ENCODE results near the gene SPRR2F.

The SPRR2F gene

GRCh38 chr1:153072806-153073726 is 40.2 kb downstream of the SPRR2F start:
- DNase-seq = no peak

DNA sequence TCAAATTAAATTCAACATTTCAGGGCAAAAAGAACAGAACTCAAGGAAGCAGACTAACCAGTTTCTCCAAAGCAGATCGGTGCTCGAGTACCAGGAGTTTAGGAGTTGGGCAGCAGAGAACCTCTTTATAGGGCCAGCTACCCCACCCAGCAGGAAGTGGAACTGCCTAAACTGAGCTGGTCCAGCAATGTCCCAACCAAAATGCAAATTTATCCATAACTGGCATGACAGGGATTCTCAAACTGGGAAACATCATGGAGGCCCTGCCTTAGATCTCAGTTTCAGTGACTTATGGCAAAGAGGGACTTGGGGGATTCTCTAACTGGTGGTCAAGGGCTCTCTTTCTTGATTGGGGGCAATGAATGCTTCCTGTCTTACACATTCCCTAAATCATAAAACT is 41.8 kb downstream of the SPRR2F start, which contains the start of gene SPRR2B:
TSS of gene SPRR2B (minus strand) at position 101 of the 400 bp plus-strand sequence. CDS start 772 bp downstream, outside the sequence.
- no peak for DNase-seq

GRCh38 chr1:153070243-153070642 is 43.1 kb downstream of the SPRR2F start:
- DNase-seq = no peak
